SK-N-SH (cell line): ENCODE data around the gene PGF. TPM values are rescaled to one million over a fixed set of nuclear protein-coding genes. Genes with fewer than 3 reads are reported as not detected.
"Not testable (repeated sequence)": the region's sequence is repeated elsewhere in the genome, so short reads cannot be mapped to it uniquely, and the experiment has no call there.

Experiments used
- CTCF ChIA-PET: fragments of 300-600, 350-600 bp; formaldehyde crosslinking; extraction: SDS; loops from one replicate; lab custom pipeline; 2021; lab: Yijun Ruan, JAX
- POLR2A ChIA-PET: fragments of 350-600 bp; sonication (Branson Sonifier 250); formaldehyde crosslinking; extraction: SDS; loops from one replicate; lab custom pipeline; 2020; ENCODE audit warnings: antibody characterized with exemption, inconsistent platforms; lab: Yijun Ruan, JAX
- DNase-seq: peaks from one replicate; pipeline ENCODE4 v3.0.0; 2012
- H2AFZ ChIP-seq: fragments of 200-600 bp; sonication (generic); 2 replicates; pipeline ENCODE4 v1.8.1; 2016; ENCODE audit warnings: antibody characterized with exemption, mild to moderate bottlenecking, low read depth
- H3F3A ChIP-seq: fragments of 200-600 bp; sonication (generic); replicated peaks from 2 replicates; pipeline ENCODE3; 2016; ENCODE audit warnings: antibody characterized with exemption, mild to moderate bottlenecking; ENCODE audit not compliant: insufficient read depth
- H3K27ac ChIP-seq, 2 experiments: fragments of 200-500 bp in 1 of 2; fragments of 200-600 bp in 1 of 2; sonication (Bioruptor generic) in 1 of 2; sonication (generic), shearing (Covaris generic) in 1 of 2; 2 replicates each; pipeline versions ENCODE4 v1.5.1 to v1.6.1; 2014 to 2016; ENCODE audit warnings: low read depth in 2 of 2, inconsistent platforms in 1 of 2, low read length in 1 of 2, mild to moderate bottlenecking in 1 of 2, mixed read lengths in 1 of 2
- H3K27me3 ChIP-seq: fragments of 200-600 bp; sonication (generic), shearing (Covaris generic); 2 replicates; pipeline ENCODE4 v1.6.1; 2016; ENCODE audit warnings: mixed run types; ENCODE audit not compliant: insufficient read depth
- H3K36me3 ChIP-seq, 2 experiments: fragments of 200-500 bp in 1 of 2; fragments of 200-600 bp in 1 of 2; sonication (Bioruptor generic) in 1 of 2; sonication (generic) in 1 of 2; replicated peaks in 1 of 2; 2 replicates each; pipeline versions ENCODE3 to v1.5.1; 2014 to 2016; ENCODE audit warnings: low read length in 1 of 2, mild to moderate bottlenecking in 1 of 2; ENCODE audit not compliant: insufficient read depth in 2 of 2, control insufficient read depth in 1 of 2
- H3K4me1 ChIP-seq, 2 experiments: fragments of 200-500 bp in 1 of 2; fragments of 200-600 bp in 1 of 2; sonication (Bioruptor generic) in 1 of 2; sonication (generic), shearing (Covaris generic) in 1 of 2; 2 replicates each; pipeline versions ENCODE4 v1.5.1 to v1.6.1; 2014 to 2016; ENCODE audit warnings: low read depth in 1 of 2, low read length in 1 of 2, mixed run types in 1 of 2; ENCODE audit not compliant: insufficient read depth in 2 of 2, control insufficient read depth in 1 of 2
- H3K4me2 ChIP-seq: fragments of 200-600 bp; sonication (generic), shearing (Covaris generic); 2 replicates; pipeline ENCODE4 v1.6.1; 2017; ENCODE audit warnings: mixed run types
- H3K4me3 ChIP-seq, 2 experiments: fragments of 200-500 bp in 1 of 2; fragments of 200-600 bp in 1 of 2; sonication (Bioruptor generic) in 1 of 2; sonication (generic), shearing (Covaris generic) in 1 of 2; 2 replicates each; pipeline versions ENCODE4 v1.5.1 to v1.8.1; 2014 to 2016; ENCODE audit warnings: low read depth in 2 of 2, inconsistent platforms in 1 of 2, low read length in 1 of 2, mild to moderate bottlenecking in 1 of 2, mixed read lengths in 1 of 2, moderate library complexity in 1 of 2
- H3K79me2 ChIP-seq: fragments of 200-600 bp; sonication (generic); 2 replicates; pipeline ENCODE4 v1.8.1; 2017; ENCODE audit warnings: mild to moderate bottlenecking; ENCODE audit not compliant: insufficient read depth
- H3K9ac ChIP-seq: fragments of 200-600 bp; sonication (generic); 2 replicates; pipeline ENCODE4 v1.6.1; 2017; ENCODE audit warnings: mixed run types
- H3K9me2 ChIP-seq: fragments of 200-600 bp; sonication (generic); 2 replicates; pipeline ENCODE4 v1.6.1; 2017; ENCODE audit warnings: mixed run types
- H3K9me3 ChIP-seq: fragments of 200-600 bp; sonication (generic); 2 replicates; pipeline ENCODE4 v1.6.1; 2017; ENCODE audit warnings: mixed run types, mild to moderate bottlenecking, moderate library complexity
- H4K20me1 ChIP-seq: fragments of 200-600 bp; sonication (generic); 2 replicates; pipeline ENCODE4 v1.6.1; 2017; ENCODE audit warnings: mild to moderate bottlenecking, mixed run types; ENCODE audit not compliant: insufficient read depth
- EP300 ChIP-seq, 2 experiments: IDR thresholded peaks; 2 replicates each; pipeline versions ENCODE4 v1.4.0 to v1.6.1; 2012; ENCODE audit warnings: borderline replicate concordance in 1 of 2, low read depth in 1 of 2, low read length in 1 of 2
- EZH2phosphoT487 ChIP-seq: fragments of 200-600 bp; sonication (generic); IDR thresholded peaks from 2 replicates; pipeline ENCODE4 v1.6.1; 2017; ENCODE audit warnings: low read depth, mixed run types, mild to moderate bottlenecking, antibody characterized with exemption, moderate library complexity, borderline replicate concordance
- FOSL2 ChIP-seq: IDR thresholded peaks from 2 replicates; pipeline ENCODE4 v1.4.0; 2012; ENCODE audit warnings: low read depth, mild to moderate bottlenecking, moderate library complexity, borderline replicate concordance
- FOXJ3 ChIP-seq: sonication (generic); formaldehyde crosslinking; IDR thresholded peaks from 2 replicates; pipeline ENCODE4 v1.5.1; 2020; ENCODE audit warnings: mild to moderate bottlenecking, missing genetic modification reagents
- FOXM1 ChIP-seq: IDR thresholded peaks from 2 replicates; pipeline ENCODE4 v1.4.0; 2012; ENCODE audit warnings: low read depth, mild to moderate bottlenecking
- JUND ChIP-seq: IDR thresholded peaks from 2 replicates; pipeline ENCODE4 v1.4.0; 2012
- MEF2A ChIP-seq: IDR thresholded peaks from 2 replicates; pipeline ENCODE4 v1.4.0; 2012; ENCODE audit warnings: low read depth, borderline replicate concordance
- SIN3A ChIP-seq: IDR thresholded peaks from 2 replicates; pipeline ENCODE4 v1.6.1; 2012; ENCODE audit warnings: low read depth, mild to moderate bottlenecking, low read length, moderate library complexity, borderline replicate concordance
- SMC3 ChIP-seq: IDR thresholded peaks from 2 replicates; pipeline ENCODE4 v1.6.1; 2012; ENCODE audit warnings: low read depth, low read length, improper control_type of control experiment
- TAF1 ChIP-seq: IDR thresholded peaks from 2 replicates; pipeline ENCODE4 v1.6.1; 2012; ENCODE audit warnings: low read depth, mild to moderate bottlenecking, low read length, moderate library complexity, borderline replicate concordance
- YY1 ChIP-seq: IDR thresholded peaks from 2 replicates; pipeline ENCODE4 v1.4.0; 2012; ENCODE audit warnings: low read depth, mild to moderate bottlenecking
- WGBS: methylation state at CpG from one replicate; pipeline ENCODE4 v1.1.6; 2017; ENCODE audit warnings: low lambda C conversion rate; 5-methylcytosine and 5-hydroxymethylcytosine counted together
- polyA plus RNA-seq, 3 experiments: library from polyadenylated mRNA; depleted of rRNA; stranded (reverse); fragments of >200 nt; gene quantifications; 2 replicates each; pipeline ENCODE4 v1.2.3, GENCODE V29; 2012
- TF ChIP-seq, protein P1 (sequence below): IDR thresholded peaks from 2 replicates; pipeline ENCODE4; 2012
- TF ChIP-seq, protein P2 (sequence below): IDR thresholded peaks from 2 replicates; pipeline ENCODE4 v1.6.1; 2012; ENCODE audit warnings: mild to moderate bottlenecking, low read depth, low read length, moderate library complexity
- TF ChIP-seq, protein P3 (sequence below): fragments of 150-350 bp; IDR thresholded peaks from 2 replicates; pipeline ENCODE4 v1.6.1; 2017; ENCODE audit warnings: antibody characterized with exemption, low read length, low read depth, borderline replicate concordance
- TF ChIP-seq, protein P4 (sequence below): IDR thresholded peaks from 2 replicates; pipeline ENCODE4 v1.4.0; 2012; ENCODE audit warnings: low read depth, borderline replicate concordance

The PGF gene
- polyA plus RNA-seq, 1 of the 3 experiments (the other 2 are of a cell fraction), result 4.4 TPM

DNA sequence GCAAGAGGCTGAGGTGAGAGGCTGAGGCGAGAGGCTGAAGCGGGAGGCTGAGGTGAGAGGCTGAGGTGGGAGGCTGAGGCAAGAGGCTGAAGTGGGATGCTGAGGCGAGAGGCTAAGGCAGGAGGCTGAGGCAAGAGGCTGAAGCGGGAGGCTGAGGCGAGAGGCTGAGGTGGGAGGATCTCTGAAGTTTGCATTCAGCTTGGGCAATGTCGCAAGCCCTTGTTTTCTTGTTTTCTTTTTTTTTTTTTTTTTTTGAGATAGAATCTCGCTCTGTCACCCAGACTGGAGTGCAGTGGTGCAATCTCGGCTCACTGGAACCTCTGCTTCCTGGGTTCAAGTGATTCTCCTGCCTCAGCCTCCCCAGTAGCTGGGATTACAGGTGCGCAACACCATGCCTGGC is 23.7 kb downstream of the PGF start:
- CTCF ChIA-PET, result interaction anchor here (1.0 to 2.9 kb wide), 7 partner anchors 11 to 157 kb away, joined by 3 to 14 read pairs (median 4); no protein-coding TSS in a partner anchor

GRCh38 chr14:74929242-74929641 is 26.2 kb downstream of the PGF start:
- TF ChIP-seq EP300 (IDR thresholded peaks at IDR 0.05; ENCODE audit: borderline replicate concordance in 1 of 2, low read depth in 1 of 2, low read length in 1 of 2) (no peak), FOXM1 (no peak), FOSL2 (no peak)
- TF ChIP-seq, protein P1, sequence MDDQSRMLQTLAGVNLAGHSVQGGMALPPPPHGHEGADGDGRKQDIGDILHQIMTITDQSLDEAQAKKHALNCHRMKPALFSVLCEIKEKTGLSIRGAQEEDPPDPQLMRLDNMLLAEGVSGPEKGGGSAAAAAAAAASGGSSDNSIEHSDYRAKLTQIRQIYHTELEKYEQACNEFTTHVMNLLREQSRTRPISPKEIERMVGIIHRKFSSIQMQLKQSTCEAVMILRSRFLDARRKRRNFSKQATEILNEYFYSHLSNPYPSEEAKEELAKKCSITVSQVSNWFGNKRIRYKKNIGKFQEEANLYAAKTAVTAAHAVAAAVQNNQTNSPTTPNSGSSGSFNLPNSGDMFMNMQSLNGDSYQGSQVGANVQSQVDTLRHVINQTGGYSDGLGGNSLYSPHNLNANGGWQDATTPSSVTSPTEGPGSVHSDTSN, result no peak
- Histone ChIP-seq H3K9ac (no peak overlapping the region), H3K27me3 (peaks cover 6% of the 10 kb centered on the region; the same call in 1 of the 2 replicates), H3K9me3 (no peaks in the 10 kb centered on the region), H3K4me2 (no peak overlapping the region), H3K4me3 (no peak overlapping the region), H3K4me1 (no peaks in the 10 kb centered on the region), H3K36me3 (no peaks in the 10 kb centered on the region), H3K27ac (no peak overlapping the region), H3K79me2 (no peaks in the 10 kb centered on the region), H4K20me1 (no peaks in the 10 kb centered on the region), H3F3A (no peaks in the 10 kb centered on the region), H3K9me2 (no peaks in the 10 kb centered on the region), H2AFZ (no peak overlapping the region)
- CTCF ChIA-PET, result interaction anchor here (0.8 to 2.9 kb wide), 5 partner anchors 14 to 159 kb away, joined by 3 to 14 read pairs (median 4); no protein-coding TSS in a partner anchor
- POLR2A ChIA-PET, result no interaction called here
- no peak for DNase-seq
- WGBS, result 50% methylated on average over 6 of the region's 6 CpGs

More for the DNA sequence above, 23.7 kb downstream of the PGF start:
- H3K9ac ChIP-seq, H3K4me1 ChIP-seq, H3K4me3 ChIP-seq, H2AFZ ChIP-seq, H3K27me3 ChIP-seq, H3K79me2 ChIP-seq, H3K4me2 ChIP-seq, H3K9me2 ChIP-seq, POLR2A ChIA-PET, H4K20me1 ChIP-seq, H3K27ac ChIP-seq, H3F3A ChIP-seq, H3K9me3 ChIP-seq, DNase-seq, H3K36me3 ChIP-seq: not testable (repeated sequence)
- 67% methylated on average over 9 of the region's 9 CpGs for WGBS

GRCh38 chr14:74927225-74927624 is 28.2 kb downstream of the PGF start:
- H2AFZ ChIP-seq, result no peak overlapping the region
- H3K9me3 ChIP-seq, result no peaks in the 10 kb centered on the region
- no peaks in the 10 kb centered on the region for H4K20me1 ChIP-seq
- no peaks in the 10 kb centered on the region for H3K36me3 ChIP-seq
- no peaks in the 10 kb centered on the region for H3K9me2 ChIP-seq
- POLR2A ChIA-PET, result no interaction called here
- no peak for DNase-seq
- CTCF ChIA-PET, result interaction anchor here (0.9 to 1.0 kb wide), 2 partner anchors 17 to 73 kb away, joined by 3 to 4 read pairs; no protein-coding TSS in a partner anchor
- H3K4me1 ChIP-seq, result no peaks in the 10 kb centered on the region; a peak in 1 of 4 replicates
- H3K79me2 ChIP-seq, result no peaks in the 10 kb centered on the region
- H3K27ac ChIP-seq, result no peak overlapping the region
- H3K27me3 ChIP-seq, result peaks cover 6% of the 10 kb centered on the region; the same call in 1 of the 2 replicates
- H3F3A ChIP-seq, result no peaks in the 10 kb centered on the region
- H3K4me2 ChIP-seq, result no peak overlapping the region
- H3K4me3 ChIP-seq, result no peak overlapping the region
- no peak overlapping the region for H3K9ac ChIP-seq
- 62% methylated on average over 6 of the region's 6 CpGs for WGBS
- TF ChIP-seq JUND, result no peak
- TF ChIP-seq TAF1, result no peak
- TF ChIP-seq, protein P2, sequence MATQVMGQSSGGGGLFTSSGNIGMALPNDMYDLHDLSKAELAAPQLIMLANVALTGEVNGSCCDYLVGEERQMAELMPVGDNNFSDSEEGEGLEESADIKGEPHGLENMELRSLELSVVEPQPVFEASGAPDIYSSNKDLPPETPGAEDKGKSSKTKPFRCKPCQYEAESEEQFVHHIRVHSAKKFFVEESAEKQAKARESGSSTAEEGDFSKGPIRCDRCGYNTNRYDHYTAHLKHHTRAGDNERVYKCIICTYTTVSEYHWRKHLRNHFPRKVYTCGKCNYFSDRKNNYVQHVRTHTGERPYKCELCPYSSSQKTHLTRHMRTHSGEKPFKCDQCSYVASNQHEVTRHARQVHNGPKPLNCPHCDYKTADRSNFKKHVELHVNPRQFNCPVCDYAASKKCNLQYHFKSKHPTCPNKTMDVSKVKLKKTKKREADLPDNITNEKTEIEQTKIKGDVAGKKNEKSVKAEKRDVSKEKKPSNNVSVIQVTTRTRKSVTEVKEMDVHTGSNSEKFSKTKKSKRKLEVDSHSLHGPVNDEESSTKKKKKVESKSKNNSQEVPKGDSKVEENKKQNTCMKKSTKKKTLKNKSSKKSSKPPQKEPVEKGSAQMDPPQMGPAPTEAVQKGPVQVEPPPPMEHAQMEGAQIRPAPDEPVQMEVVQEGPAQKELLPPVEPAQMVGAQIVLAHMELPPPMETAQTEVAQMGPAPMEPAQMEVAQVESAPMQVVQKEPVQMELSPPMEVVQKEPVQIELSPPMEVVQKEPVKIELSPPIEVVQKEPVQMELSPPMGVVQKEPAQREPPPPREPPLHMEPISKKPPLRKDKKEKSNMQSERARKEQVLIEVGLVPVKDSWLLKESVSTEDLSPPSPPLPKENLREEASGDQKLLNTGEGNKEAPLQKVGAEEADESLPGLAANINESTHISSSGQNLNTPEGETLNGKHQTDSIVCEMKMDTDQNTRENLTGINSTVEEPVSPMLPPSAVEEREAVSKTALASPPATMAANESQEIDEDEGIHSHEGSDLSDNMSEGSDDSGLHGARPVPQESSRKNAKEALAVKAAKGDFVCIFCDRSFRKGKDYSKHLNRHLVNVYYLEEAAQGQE, result no peak
- TF ChIP-seq FOXM1, result no peak
- TF ChIP-seq, protein P3, sequence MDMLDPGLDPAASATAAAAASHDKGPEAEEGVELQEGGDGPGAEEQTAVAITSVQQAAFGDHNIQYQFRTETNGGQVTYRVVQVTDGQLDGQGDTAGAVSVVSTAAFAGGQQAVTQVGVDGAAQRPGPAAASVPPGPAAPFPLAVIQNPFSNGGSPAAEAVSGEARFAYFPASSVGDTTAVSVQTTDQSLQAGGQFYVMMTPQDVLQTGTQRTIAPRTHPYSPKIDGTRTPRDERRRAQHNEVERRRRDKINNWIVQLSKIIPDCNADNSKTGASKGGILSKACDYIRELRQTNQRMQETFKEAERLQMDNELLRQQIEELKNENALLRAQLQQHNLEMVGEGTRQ, result no peak
- TF ChIP-seq EZH2phosphoT487, result no peak
- no peak for TF ChIP-seq YY1
- no peak for TF ChIP-seq FOXJ3 (CRISPR knock-in tag)
- TF ChIP-seq, protein P4, sequence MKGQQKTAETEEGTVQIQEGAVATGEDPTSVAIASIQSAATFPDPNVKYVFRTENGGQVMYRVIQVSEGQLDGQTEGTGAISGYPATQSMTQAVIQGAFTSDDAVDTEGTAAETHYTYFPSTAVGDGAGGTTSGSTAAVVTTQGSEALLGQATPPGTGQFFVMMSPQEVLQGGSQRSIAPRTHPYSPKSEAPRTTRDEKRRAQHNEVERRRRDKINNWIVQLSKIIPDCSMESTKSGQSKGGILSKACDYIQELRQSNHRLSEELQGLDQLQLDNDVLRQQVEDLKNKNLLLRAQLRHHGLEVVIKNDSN, result no peak
- no peak for TF ChIP-seq SIN3A
- no peak for TF ChIP-seq MEF2A
- no peak for TF ChIP-seq SMC3
